Gastroesophageal sphincter (tissue), 4 donors: ENCODE results near the gene NCK2. TPM values are rescaled to one million over a fixed set of nuclear protein-coding genes. Genes with fewer than 3 reads are reported as not detected.

Source experiments
- ATAC-seq: fragments of 150-250 bp; one replicate; pipeline ENCODE4 v1.9.1; 2016; ENCODE audit warnings: mild to moderate bottlenecking, moderate library complexity
- H3K27ac ChIP-seq, 4 donors: fragments of 200-600 bp; sonication (generic) in 3 of 4; 1 replicate in 3 of 4; 2 replicates in 1 of 4; pipeline ENCODE4 v1.5.1; 2016 to 2019
- H3K27me3 ChIP-seq: fragments of 200-600 bp; sonication (generic); one replicate; pipeline ENCODE4 v1.5.1; 2019
- H3K36me3 ChIP-seq, 2 donors: fragments of 200-600 bp; sonication (generic); one replicate each; pipeline ENCODE4 v1.5.1; 2019; ENCODE audit warnings: control low read depth in 1 of 2
- H3K4me1 ChIP-seq, 3 donors: fragments of 200-600 bp; sonication (generic); 1 replicate in 2 of 3; 2 replicates in 1 of 3; pipeline ENCODE4 v1.5.1; 2016 to 2019; ENCODE audit warnings: control low read depth in 2 of 3
- H3K4me3 ChIP-seq, 2 donors: fragments of 200-600 bp; sonication (generic); one replicate each; pipeline ENCODE4 v1.5.1; 2019; ENCODE audit warnings: mild to moderate bottlenecking in 1 of 2, moderate library complexity in 1 of 2
- H3K9me3 ChIP-seq, 3 donors: fragments of 200-600 bp; sonication (generic); one replicate each; pipeline ENCODE4 v1.5.1; 2017 to 2019; ENCODE audit warnings: control low read depth in 2 of 3
- CTCF ChIP-seq, 4 experiments: fragments of 200-600 bp in 2 of 4; fragments of 450-650 bp in 2 of 4; sonication (generic) in 1 of 4; IDR thresholded peaks; one replicate each; pipeline ENCODE4 v1.5.1; 2017 to 2019; ENCODE audit warnings: antibody characterized with exemption in 4 of 4, mild to moderate bottlenecking in 2 of 4, moderate library complexity in 2 of 4
- EP300 ChIP-seq: sonication (generic); formaldehyde crosslinking; IDR thresholded peaks from one replicate; pipeline ENCODE4 v1.6.1; 2017; ENCODE audit warnings: antibody characterized with exemption, mild to moderate bottlenecking
- POLR2A ChIP-seq, 2 donors: fragments of 450-650 bp; IDR thresholded peaks; one replicate each; pipeline ENCODE4 v1.6.1; 2017; ENCODE audit warnings: antibody characterized with exemption in 2 of 2, mild to moderate bottlenecking in 2 of 2, moderate library complexity in 1 of 2
- POLR2AphosphoS5 ChIP-seq: sonication (generic); formaldehyde crosslinking; IDR thresholded peaks from one replicate; pipeline ENCODE4 v1.6.1; 2017; ENCODE audit warnings: antibody characterized with exemption
- WGBS, 2 donors: methylation state at CpG; one replicate each; pipeline ENCODE4 v1.1.5; 2018; ENCODE audit warnings: low coverage in 1 of 2; 5-methylcytosine and 5-hydroxymethylcytosine counted together
- total RNA-seq, 4 donors: library from RNA; depleted of rRNA; stranded (reverse); fragments of >200 nt; gene quantifications; one replicate each; pipeline ENCODE4 v1.1.0, GENCODE V29; 2016

Gene NCK2
- total RNA-seq, 4 donors from 2014 or later, result 63.0 to 131 (median 89.5) TPM

GRCh38 chr2:105926960-105927678 is 182.4 kb downstream of the NCK2 start:
- WGBS, 2 donors, result 85 to 100% methylated on average over 1 to 3 of the region's 3 CpGs
- Histone ChIP-seq H3K27ac (no peak overlapping the region), H3K9me3 (no peaks in the 10 kb centered on the region), H3K36me3 (no peaks in the 10 kb centered on the region), H3K4me1 (peaks cover 0 to 19% (median 0%) of the 10 kb centered on the region in 3 donors), H3K4me3 (no peak overlapping the region), H3K27me3 (no peaks in the 10 kb centered on the region)
- no peak for ATAC-seq
- TF ChIP-seq EP300 (no peak), POLR2A (IDR thresholded peaks at IDR 0.05) (no peak), CTCF (IDR thresholded peaks at IDR 0.05) (no peak), POLR2AphosphoS5 (no peak)

GRCh38 chr2:105928086-105928485 is 183.4 kb downstream of the NCK2 start:
- no peak for ATAC-seq
- no peaks in the 10 kb centered on the region for H3K9me3 ChIP-seq
- TF ChIP-seq POLR2A (IDR thresholded peaks at IDR 0.05), result no peak
- no peak for TF ChIP-seq EP300
- no peak for TF ChIP-seq CTCF (IDR thresholded peaks at IDR 0.05)
- TF ChIP-seq POLR2AphosphoS5, result no peak
- WGBS, 2 donors, result 68 to 84% methylated on average over 3 to 4 of the region's 4 CpGs
- no peak overlapping the region for H3K4me3 ChIP-seq
- H3K4me1 ChIP-seq, result peaks cover 0 to 19% (median 0%) of the 10 kb centered on the region in 3 donors
- no peaks in the 10 kb centered on the region for H3K36me3 ChIP-seq
- H3K27me3 ChIP-seq, result no peaks in the 10 kb centered on the region
- H3K27ac ChIP-seq, result no peak overlapping the region

- H3K4me1 ChIP-seq, result peaks cover 0 to 19% (median 0%) of the 10 kb centered on the region in 3 donors
- H3K27me3 ChIP-seq, result no peaks in the 10 kb centered on the region
- no peaks in the 10 kb centered on the region for H3K36me3 ChIP-seq
- no peak overlapping the region for H3K27ac ChIP-seq
- no peak for TF ChIP-seq POLR2A (IDR thresholded peaks at IDR 0.05)
- ATAC-seq, result no peak
- H3K9me3 ChIP-seq, result no peaks in the 10 kb centered on the region
- WGBS, 2 donors, result 65 to 73% methylated on average over 5 to 6 of the region's 6 CpGs
- no peak overlapping the region for H3K4me3 ChIP-seq
Observed at GRCh38 chr2:105928563-105928962, 183.9 kb downstream of the NCK2 start.

GRCh38 chr2:105929516-105929915 is 184.8 kb downstream of the NCK2 start:
- H3K4me1 ChIP-seq, result peaks cover 0 to 28% (median 6%) of the 10 kb centered on the region in 3 donors
- no peak overlapping the region for H3K4me3 ChIP-seq
- H3K36me3 ChIP-seq, result no peaks in the 10 kb centered on the region
- no peaks in the 10 kb centered on the region for H3K27me3 ChIP-seq
- 0 to 50% methylated on average over 1 to 2 of the region's 2 CpGs for WGBS, 2 donors
- no peak overlapping the region for H3K27ac ChIP-seq
- ATAC-seq, result no peak
- TF ChIP-seq POLR2A (IDR thresholded peaks at IDR 0.05) (no peak), CTCF (IDR thresholded peaks at IDR 0.05) (no peak), EP300 (no peak), POLR2AphosphoS5 (no peak)
- no peaks in the 10 kb centered on the region for H3K9me3 ChIP-seq

- no peak for TF ChIP-seq POLR2AphosphoS5
- TF ChIP-seq EP300, result no peak
- no peak for TF ChIP-seq POLR2A (IDR thresholded peaks at IDR 0.05)
- TF ChIP-seq CTCF (IDR thresholded peaks at IDR 0.05), result no peak
- H3K27me3 ChIP-seq, result no peaks in the 10 kb centered on the region
- no peak overlapping the region for H3K4me3 ChIP-seq
- H3K27ac ChIP-seq, result no peak overlapping the region
- no peaks in the 10 kb centered on the region for H3K9me3 ChIP-seq
- ATAC-seq, result no peak
- WGBS, 2 donors, result 100% methylated on average over 1 of the region's 5 CpGs; no CpG with 5 or more reads in 1 of the 2 donors
- H3K36me3 ChIP-seq, result no peaks in the 10 kb centered on the region
- H3K4me1 ChIP-seq, result peaks cover 0 to 41% (median 13%) of the 10 kb centered on the region in 3 donors
Observed at GRCh38 chr2:105932582-105932981, 187.9 kb downstream of the NCK2 start.
